HUES6 (cell line): ENCODE data around the gene ISX.
"Not testable (repeated sequence)": the region's sequence is repeated elsewhere in the genome, so short reads cannot be mapped to it uniquely, and the experiment has no call there.

Experiments used
- H3K27ac ChIP-seq: 2 replicates; pipeline ENCODE4 v1.7.0; 2013; ENCODE audit warnings: low read depth, mild to moderate bottlenecking, low read length, inconsistent platforms
- H3K27me3 ChIP-seq: 2 replicates; pipeline ENCODE4 v1.6.1; 2013; ENCODE audit warnings: low read length; ENCODE audit not compliant: control insufficient read depth, insufficient read depth
- H3K36me3 ChIP-seq: 2 replicates; pipeline ENCODE4 v1.6.1; 2013; ENCODE audit warnings: low read length; ENCODE audit not compliant: control insufficient read depth, insufficient read depth
- H3K4me1 ChIP-seq: 2 replicates; pipeline ENCODE4 v1.6.1; 2013; ENCODE audit warnings: low read length; ENCODE audit not compliant: control insufficient read depth, insufficient read depth
- H3K4me3 ChIP-seq: 2 replicates; pipeline ENCODE4 v1.5.1; 2013; ENCODE audit warnings: low read depth, low read length
- H3K9ac ChIP-seq: one replicate; pipeline ENCODE4 v1.6.1; 2013; ENCODE audit warnings: mild to moderate bottlenecking, low read length
- H3K9me3 ChIP-seq: 2 replicates; pipeline ENCODE4 v1.6.1; 2013; ENCODE audit warnings: low read depth, low read length; ENCODE audit not compliant: control insufficient read depth, insufficient read depth

The ISX gene

DNA sequence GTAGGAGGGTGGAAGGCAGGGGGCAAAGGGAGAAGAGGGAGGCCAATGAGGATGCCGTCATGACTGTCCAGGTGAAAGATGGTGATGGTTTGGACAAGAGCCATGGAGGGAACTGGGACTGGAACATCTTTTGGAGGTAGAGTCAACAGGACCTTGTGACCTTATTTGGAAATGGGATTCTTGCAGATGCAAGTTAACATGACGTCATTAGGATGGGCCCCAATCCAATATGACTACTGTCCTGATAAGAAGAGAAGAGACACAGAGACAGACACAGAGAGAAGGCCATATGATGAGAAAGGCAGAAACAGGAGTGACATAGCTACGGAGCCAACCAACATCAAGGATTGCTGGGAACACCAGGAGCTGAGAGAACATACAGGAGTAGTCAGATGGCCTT lies 31.0 kb upstream of the ISX start:
- no peak overlapping the region for H3K4me3 ChIP-seq
- no peak overlapping the region for H3K9ac ChIP-seq
- H3K27ac ChIP-seq: no peak overlapping the region
- no peaks in the 10 kb centered on the region for H3K4me1 ChIP-seq
- no peaks in the 10 kb centered on the region; the same call in 1 of the 2 replicates for H3K27me3 ChIP-seq
- no peaks in the 10 kb centered on the region for H3K9me3 ChIP-seq
- no peaks in the 10 kb centered on the region for H3K36me3 ChIP-seq

DNA sequence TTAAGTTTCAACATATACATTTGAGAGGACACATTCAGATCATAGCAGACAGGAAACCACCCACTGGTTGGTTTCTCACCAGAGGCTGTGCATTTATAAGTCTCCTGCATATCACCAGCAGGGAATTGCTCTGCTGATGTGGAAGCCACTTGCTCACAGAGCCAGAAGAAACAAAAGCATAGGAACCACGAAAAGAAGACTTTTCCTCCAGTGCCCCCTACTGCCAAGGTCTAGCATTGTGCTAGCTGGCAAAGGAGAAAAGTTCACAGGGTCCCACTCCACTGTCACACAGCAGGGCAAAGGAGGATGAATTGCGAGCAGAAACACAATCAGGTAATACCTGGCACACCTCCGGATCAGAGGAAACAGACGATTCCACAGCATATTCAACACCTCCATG lies 28.9 kb upstream of the ISX start:
- Histone ChIP-seq H3K27me3 (no peaks in the 10 kb centered on the region; the same call in 1 of the 2 replicates), H3K27ac (no peak overlapping the region), H3K4me1 (no peaks in the 10 kb centered on the region), H3K36me3 (no peaks in the 10 kb centered on the region), H3K9me3 (no peaks in the 10 kb centered on the region), H3K9ac (no peak overlapping the region), H3K4me3 (no peak overlapping the region)

DNA sequence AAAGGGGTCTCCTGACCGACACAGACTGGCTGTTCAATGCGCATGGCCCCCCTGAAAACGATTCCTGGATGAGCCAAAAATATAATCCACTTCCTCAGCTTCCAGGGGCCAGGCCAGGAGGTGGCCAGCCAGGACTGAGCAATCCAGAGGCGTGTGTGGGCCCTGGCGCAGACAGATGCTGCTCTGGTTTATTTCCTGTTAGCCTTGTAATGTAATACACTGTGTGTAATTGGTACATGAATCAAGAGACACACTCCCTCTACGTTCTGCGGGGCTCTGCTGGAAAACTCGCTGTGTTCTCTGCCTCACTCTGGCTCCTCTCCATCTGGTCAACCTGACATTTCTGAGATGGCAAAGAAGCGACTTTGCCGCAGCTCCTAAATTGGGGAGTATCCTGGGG lies 26.3 kb upstream of the ISX start:
- Histone ChIP-seq H3K4me1 (no peaks in the 10 kb centered on the region), H3K9me3 (no peaks in the 10 kb centered on the region), H3K4me3 (no peak overlapping the region), H3K36me3 (no peaks in the 10 kb centered on the region), H3K9ac (no peak overlapping the region), H3K27me3 (no peaks in the 10 kb centered on the region; the same call in 1 of the 2 replicates), H3K27ac (no peak overlapping the region)

DNA sequence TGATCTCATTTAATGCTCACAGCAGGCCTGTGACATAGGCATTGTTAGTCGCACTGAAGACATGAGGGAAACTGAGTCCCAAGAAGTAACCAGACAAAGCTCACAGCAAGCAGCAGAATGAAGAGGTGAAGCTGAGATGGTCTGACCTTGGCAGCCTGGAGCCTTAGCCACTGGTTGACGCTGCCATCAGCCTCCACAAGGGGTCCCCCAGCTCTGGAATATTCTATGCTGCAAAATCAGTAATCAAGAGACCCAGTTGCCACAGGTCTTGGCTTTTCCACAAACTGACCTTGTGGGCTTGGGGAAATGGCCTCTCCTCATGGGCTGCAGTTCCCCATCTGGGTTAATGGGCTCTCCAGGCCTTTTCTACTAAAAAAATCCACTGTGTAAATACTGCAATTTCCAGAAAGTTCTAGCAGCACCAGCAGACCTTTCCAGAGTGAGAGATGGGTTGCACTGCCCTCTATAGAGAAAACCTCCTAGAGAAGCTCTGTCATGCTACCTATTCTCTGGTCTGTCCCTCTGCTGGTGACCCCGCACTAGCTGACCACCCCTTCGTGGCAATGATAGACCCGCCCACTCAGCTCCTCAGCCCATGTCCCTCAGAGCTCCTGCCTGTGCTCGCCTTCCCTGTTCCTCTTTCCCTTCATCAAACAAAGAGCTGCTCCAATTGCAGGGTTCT lies 22.6 kb upstream of the ISX start:
- Histone ChIP-seq H3K4me1 (no peaks in the 10 kb centered on the region), H3K27me3 (no peaks in the 10 kb centered on the region; the same call in 1 of the 2 replicates), H3K27ac (no peak overlapping the region), H3K4me3 (no peak overlapping the region), H3K9me3 (peaks cover 4% of the 10 kb centered on the region), H3K36me3 (no peaks in the 10 kb centered on the region), H3K9ac (no peak overlapping the region)

DNA sequence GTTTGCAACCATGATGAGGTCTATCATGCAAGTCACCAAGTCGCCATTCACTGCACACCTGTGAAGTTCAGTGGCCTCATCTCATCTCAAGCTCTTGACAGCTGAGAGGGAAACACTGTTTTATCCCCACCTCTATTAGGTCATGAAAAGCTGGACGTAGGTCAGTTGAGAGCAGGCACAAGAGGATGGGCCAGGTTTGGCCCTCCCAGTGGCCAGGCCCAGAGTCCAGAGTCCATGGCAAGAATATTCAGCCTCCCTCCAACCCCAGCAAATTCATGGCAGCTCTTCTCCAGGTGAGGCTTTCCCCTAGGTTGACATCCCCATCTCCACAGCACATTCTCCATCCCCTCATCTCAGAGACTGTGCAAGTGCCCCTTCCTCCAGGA lies 22.0 kb upstream of the ISX start:
- H3K4me1 ChIP-seq: no peaks in the 10 kb centered on the region
- no peak overlapping the region for H3K27ac ChIP-seq
- H3K36me3 ChIP-seq: no peaks in the 10 kb centered on the region
- no peak overlapping the region for H3K9ac ChIP-seq
- H3K27me3 ChIP-seq: no peaks in the 10 kb centered on the region; the same call in 1 of the 2 replicates
- H3K4me3 ChIP-seq: no peak overlapping the region
- peaks cover 4% of the 10 kb centered on the region for H3K9me3 ChIP-seq

DNA sequence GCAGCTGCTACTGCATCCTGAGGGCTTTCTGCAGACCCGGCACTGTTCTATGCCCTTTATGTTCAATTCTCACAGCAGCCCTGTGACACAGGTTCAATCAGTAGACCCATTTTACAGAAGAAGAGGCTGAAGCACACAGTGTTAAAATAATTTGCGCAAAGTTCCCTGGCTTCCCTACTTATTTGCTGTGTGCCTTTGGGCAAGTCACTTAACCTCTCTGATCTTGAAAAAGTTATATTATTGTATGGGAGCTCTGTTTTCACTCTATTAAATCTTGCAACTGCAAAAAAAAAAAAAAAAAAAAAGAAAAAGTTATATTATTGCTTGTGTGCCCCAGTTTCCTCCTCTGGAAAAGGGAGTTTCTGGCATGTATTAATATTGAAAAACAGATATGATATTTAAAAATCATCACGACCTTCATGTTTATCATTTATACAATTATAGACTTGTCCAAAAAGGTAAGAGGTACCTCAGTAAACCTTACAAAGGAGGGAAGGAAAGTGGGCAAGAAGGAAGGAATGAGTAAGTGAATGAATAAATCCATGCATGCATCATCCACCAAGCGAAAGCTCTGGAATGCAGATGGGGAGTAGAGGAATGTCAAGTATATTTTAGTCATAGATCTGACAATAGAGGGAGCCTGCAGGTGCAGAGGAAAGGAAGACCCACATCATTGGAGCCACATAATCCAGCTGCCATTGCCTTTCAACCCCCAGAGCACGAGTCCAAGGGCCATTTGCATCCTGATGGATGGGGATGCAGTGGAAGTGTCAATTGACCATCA lies 21.2 kb upstream of the ISX start:
- no peaks in the 10 kb centered on the region for H3K4me1 ChIP-seq
- H3K9me3 ChIP-seq: peaks cover 4% of the 10 kb centered on the region
- no peaks in the 10 kb centered on the region; the same call in 1 of the 2 replicates for H3K27me3 ChIP-seq
- H3K4me3 ChIP-seq: no peak overlapping the region
- H3K9ac ChIP-seq: no peak overlapping the region
- H3K27ac ChIP-seq: no peak overlapping the region
- H3K36me3 ChIP-seq: no peaks in the 10 kb centered on the region

DNA sequence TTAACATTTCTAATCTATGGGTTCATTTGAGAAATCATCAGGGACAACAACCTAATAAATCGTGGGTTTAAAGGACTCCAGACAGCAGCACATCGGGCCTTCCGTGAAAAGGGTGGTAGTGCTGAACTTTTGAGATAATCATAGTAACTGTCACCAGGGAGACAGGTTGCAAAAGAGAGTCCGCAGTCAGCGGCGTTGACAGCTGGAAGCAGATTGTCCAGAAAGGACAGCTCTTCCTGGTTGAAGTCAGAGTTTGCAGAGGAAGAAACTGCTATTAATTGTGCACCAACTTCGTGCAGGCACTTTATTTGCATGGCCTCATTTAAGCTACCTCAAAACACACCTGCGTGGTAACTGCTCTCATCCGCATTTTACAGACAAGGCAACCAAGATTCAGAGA lies 20.5 kb upstream of the ISX start:
- H3K36me3 ChIP-seq: no peaks in the 10 kb centered on the region
- H3K9me3 ChIP-seq: peaks cover 4% of the 10 kb centered on the region
- H3K27ac ChIP-seq: no peak overlapping the region
- H3K27me3 ChIP-seq: no peaks in the 10 kb centered on the region
- H3K4me3 ChIP-seq: no peak overlapping the region
- H3K4me1 ChIP-seq: no peaks in the 10 kb centered on the region
- no peak overlapping the region for H3K9ac ChIP-seq

DNA sequence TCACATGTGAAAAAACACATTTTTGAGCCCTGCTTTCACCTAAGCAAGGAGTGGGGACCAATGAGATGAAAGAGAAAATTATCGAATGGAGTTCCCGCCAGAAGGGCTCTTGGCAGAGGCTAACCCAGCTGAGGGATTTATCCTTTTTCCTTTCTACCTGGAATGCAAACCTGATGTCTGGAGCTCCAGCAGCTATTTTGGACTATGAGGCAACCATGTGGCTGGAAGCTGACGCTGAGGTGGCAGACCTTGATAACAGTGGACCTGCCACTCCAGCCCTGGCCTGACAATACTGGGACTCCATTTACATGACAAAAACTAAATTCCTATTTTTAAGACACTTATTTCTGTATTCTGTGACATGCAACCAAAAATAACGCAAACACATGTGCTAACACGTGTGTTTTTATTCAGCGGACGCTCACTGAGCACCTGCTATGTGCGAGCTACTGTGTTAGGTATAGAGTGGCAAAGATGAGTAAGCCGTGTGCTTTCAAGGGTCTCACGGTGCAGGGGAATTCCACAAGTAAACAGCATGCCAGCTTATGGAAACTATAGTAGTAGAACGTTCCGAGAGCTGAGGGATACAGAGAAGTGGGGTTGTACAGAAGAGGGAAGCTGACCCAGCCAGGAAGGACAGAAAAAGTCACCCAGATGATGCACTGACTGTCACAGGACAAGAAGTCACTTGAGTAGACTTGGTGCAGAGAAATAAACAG lies 19.1 kb upstream of the ISX start:
- H3K4me1 ChIP-seq: no peaks in the 10 kb centered on the region
- no peak overlapping the region for H3K27ac ChIP-seq
- no peak overlapping the region for H3K4me3 ChIP-seq
- peaks cover 4% of the 10 kb centered on the region for H3K9me3 ChIP-seq
- H3K36me3 ChIP-seq: no peaks in the 10 kb centered on the region
- H3K9ac ChIP-seq: no peak overlapping the region
- H3K27me3 ChIP-seq: no peaks in the 10 kb centered on the region

DNA sequence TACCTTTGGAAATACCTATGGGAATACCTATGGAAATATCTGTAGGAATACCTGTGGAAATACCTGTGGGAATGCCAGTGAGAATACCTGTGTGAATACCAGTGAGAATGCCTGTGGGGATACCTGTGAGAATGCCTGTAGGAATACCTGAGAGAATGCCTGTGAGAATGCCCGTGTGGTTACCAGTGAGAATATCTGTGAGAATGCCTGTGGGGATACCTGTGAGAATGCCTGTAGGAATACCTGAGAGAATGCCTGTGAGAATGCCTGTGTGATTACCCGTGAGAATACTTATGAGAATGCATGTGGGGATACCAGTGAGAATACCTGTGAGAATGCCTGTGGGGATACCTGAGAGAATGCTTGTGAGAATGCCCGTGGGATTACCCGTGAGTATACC lies 15.9 kb upstream of the ISX start:
- not testable (repeated sequence) for H3K9me3 ChIP-seq, H3K9ac ChIP-seq, H3K27me3 ChIP-seq, H3K27ac ChIP-seq, H3K4me3 ChIP-seq, H3K4me1 ChIP-seq, H3K36me3 ChIP-seq

DNA sequence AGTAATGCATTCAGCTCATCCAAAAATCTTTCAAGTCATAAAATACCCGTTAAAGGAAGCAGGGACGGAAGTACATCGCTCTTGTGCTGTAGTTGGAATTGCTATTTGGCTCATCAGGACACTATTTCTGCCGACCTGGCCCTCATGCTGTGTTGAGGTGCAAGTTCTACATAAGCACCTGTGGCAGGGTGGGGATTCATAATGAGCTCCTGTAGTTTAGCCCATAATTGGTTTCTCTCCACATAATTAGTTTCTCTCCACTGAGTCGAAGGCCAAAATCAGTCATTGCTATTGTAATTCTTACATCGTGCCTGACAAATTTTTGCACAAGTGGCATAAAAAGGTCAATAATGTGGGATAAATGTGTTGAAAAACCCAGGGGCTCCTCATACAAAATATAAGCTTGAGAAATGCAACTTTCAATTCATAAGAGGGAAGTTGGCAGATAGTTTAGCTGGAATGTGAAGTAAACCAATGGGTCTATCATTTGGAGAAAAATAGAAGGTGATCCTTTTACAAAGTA lies 14.9 kb upstream of the ISX start:
- no peak overlapping the region for H3K4me3 ChIP-seq
- peaks cover 4% of the 10 kb centered on the region for H3K9me3 ChIP-seq
- H3K9ac ChIP-seq: no peak overlapping the region
- H3K36me3 ChIP-seq: no peaks in the 10 kb centered on the region
- no peaks in the 10 kb centered on the region for H3K4me1 ChIP-seq
- H3K27me3 ChIP-seq: no peaks in the 10 kb centered on the region
- no peak overlapping the region for H3K27ac ChIP-seq

DNA sequence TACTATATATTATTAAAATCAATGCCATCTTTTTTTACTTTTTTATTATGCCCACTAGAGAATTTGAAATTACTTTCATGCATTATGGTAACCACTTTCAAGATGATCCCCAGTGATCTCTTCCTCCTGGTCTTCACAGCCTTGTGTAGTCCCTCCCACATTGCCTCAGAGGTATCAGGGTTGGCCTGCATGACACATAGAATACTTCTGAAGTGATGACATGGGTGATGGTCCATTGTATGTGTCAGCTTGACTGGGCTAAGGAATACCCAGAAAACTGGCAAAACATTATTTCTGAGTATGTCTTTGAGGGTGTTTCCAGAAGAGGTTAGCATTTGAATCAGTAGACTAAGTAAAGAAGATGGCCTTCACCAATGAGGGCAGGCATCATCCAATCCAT lies 14.2 kb upstream of the ISX start:
- no peaks in the 10 kb centered on the region for H3K4me1 ChIP-seq
- H3K27me3 ChIP-seq: no peaks in the 10 kb centered on the region
- H3K27ac ChIP-seq: no peak overlapping the region
- H3K9me3 ChIP-seq: peaks cover 3% of the 10 kb centered on the region
- H3K9ac ChIP-seq: no peak overlapping the region
- H3K4me3 ChIP-seq: no peak overlapping the region
- no peaks in the 10 kb centered on the region for H3K36me3 ChIP-seq
